ENCODE measurements around the gene SHISA4.
"Not testable (repeated sequence)": the region's sequence is repeated elsewhere in the genome, so short reads cannot be mapped to it uniquely, and the experiment has no call there.

Gene SHISA4

DNA sequence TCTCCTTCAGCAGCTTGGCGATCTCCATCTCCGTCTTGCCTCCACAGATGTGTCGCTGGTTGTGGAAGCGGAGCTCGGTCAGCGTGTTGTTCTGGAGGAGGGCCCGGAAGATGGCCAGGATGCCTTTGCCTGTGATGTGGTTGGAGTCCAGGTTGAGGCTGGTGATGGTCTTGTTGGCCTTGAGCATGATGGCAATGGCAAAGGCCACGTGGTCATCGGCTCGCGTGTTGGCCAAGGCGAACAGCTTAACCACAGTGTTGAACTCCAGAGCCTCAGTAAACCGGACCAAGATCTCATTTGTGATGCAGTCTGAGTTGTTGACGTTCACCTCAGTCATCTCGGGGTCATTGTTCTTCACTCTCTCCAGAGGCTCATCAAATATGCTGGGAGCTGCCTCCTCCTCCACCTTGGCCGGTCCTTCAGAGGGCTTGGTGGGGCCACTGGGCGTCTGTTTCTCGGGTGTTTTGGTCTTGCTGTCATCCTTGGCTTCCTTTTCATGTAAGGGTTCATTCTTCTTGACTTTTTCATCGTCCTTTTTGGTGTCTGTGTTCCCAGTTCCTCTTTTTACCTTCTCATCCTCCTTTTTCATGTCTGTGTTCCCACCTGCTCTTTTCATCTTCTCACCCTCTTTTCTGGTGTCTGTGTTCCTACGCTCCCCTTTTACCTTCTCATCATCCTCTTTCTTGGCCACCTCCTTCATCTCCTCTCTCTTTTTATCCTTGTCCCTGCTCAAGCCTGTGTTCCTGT, 11.2 kb downstream of the SHISA4 start:
- no peak for DNase-seq

DNA sequence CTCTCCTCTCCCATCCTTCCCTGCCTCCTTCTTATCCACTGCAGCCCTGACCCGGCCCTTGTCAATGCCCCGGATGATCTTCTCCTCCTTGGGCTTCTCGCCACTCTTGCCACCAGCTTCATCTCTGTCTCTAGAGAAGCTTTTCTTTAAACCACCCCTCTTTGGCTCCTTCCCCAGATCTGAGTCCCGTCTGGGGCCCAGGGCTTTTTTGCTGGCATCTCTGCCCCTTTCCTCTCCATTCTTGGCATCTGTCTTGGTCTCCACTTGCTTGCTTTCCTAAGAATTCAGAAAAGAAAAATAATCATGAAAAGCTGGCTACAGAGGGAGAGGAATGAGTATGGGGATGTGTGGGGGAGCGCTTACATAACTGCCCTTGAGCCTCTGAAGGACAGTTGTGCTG, 11.8 kb downstream of the SHISA4 start:
- DNase-seq: no peak

DNA sequence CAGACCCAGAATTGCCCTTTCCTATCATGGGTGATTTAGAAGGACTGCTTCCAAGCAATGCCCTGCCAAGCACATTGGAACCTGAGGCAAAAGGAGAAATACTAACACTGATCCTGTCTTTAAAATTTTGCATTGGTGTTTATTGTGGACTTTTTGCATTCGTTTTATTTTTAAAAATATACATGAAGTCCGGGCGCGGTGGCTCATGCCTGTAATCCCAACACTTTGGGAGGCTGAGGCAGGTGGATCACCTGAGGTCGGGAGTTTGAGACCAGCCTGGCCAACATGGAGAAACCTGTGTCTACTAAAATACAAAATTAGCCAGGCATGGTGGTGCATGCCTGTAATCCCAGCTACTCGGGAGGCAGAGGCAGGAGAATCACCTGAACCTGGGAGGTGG, 12.3 kb downstream of the SHISA4 start:
- DNase-seq: not testable (repeated sequence)

DNA sequence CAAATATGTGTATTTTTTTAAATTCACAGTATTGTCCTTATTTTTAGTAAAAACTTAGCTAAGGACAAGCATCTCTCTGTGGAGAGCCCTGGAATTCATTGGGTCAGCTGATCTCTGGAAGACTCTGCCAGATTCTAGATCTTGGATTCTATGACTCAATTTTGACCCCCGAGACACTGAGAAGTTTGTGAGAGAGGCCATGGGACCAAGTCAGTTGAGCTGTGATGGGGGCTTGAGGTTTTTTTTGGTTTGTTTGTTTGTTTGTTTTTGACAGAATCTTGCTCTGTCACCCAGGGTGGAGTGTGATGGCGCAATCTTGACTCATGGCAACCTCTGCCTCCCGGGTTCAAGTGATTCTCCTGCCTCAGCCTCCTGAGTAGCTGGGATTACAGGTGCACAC, 13.5 kb downstream of the SHISA4 start:
- DNase-seq: no peak

DNA sequence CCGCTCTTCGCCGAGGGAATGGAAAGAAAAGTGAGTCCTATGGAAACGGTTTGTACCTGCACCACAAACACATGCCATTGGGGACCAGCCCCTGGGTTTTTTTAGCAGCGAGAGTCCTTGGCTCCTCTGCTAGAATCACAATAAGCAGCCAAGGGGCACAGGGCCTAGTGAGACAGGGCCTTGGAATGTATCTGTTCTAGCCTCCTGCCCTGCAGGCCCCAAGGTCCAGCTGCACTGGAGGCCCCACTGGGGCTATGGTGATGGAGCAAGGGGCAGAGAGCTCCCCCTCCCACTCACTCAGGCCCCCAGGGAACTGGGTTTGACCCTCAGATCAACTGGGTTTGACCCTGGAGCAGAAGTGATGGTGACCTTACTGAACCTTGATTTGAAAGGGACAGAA, 14.4 kb downstream of the SHISA4 start:
- no peak for DNase-seq

DNA sequence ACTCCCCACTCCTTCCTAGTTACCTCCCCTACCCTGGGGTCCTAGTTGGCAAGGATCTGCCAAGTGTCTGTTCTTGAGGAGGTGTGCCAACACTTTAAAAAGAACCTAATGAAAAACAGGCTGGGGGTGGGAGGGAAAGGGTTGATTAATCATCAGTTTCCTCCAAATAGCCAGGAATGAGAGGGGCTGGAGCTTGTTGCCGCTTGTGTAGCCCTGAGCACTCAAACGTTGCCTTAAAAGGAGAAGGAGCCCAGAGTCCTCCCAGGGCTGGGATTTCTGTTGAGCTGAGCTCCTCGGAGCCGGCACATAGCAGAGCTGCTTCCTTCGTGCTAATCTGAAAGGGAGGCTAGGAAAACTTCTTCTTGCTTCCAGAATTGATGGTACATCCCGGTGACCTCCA, 15.9 kb downstream of the SHISA4 start:
- DNase-seq: no peak

DNA sequence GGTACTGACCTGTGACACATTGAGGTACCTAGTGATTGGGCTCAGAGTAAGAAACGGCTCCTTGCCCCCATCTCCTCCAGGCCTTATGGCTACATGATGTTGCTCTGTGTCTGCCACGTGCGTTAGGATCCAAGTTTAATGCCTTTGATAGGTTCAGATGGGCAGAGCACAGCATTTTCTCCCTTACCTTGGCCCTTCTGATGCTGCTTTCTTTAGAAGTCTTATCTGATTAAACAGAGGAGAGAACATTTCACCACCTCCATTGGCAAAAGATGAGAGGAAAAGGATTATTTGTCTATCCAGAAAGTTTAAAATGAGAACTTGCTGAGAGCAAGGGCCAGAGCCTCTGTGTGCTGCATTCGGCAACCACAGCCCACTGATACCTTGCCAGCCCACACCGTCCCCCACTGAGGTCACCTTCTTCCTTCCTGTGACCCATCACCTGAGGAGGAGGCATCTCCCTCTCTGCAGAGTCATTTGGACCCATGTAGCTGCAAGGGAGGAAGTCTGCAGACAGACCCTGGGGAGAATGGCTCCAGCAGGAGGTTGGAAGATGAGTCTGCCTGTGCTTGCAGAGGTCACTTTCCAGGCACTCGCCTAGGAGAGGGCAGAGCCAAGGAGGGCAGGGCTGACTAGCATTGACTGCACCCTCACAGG, 16.7 kb downstream of the SHISA4 start:
- no peak for DNase-seq

DNA sequence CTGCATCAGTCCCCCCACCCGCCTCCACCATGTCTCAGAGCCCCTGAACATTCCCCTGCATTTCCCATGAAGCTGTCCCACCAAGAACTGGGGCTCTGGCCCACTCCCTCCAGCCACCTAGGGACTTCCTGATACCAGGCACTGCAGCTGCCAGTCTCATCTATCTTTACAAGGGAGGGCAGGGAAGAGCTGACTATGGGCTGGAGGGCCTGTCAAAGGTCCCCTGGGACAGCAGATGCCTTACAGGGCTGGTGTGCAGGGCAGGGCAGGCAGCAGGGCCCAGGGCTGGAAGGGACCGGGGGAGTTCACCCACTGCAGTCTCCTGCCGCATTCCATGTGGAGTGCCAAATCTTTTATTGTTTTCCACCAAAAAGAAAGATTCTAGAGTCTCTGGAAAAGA, 17.6 kb downstream of the SHISA4 start:
- DNase-seq: no peak

DNA sequence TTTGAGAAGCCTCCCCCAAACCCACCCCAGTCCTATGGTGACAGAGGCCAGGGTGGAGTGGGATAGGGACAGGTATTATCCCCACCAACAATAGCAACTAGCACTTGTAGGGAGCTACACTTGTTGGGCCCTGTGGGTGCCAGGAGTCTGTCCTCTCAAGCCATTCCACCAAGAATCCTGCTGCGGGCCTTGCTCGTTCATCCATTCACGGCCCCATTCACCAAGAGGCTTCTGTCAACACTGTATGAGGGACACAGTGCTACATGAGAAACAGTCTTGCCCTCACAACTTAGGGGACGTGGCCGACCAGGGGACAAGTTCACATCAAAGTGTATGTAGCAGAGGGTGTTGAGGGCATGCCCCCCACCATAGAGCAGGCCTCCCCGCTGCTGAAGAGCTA, 18.9 kb downstream of the SHISA4 start:
- no peak for DNase-seq

DNA sequence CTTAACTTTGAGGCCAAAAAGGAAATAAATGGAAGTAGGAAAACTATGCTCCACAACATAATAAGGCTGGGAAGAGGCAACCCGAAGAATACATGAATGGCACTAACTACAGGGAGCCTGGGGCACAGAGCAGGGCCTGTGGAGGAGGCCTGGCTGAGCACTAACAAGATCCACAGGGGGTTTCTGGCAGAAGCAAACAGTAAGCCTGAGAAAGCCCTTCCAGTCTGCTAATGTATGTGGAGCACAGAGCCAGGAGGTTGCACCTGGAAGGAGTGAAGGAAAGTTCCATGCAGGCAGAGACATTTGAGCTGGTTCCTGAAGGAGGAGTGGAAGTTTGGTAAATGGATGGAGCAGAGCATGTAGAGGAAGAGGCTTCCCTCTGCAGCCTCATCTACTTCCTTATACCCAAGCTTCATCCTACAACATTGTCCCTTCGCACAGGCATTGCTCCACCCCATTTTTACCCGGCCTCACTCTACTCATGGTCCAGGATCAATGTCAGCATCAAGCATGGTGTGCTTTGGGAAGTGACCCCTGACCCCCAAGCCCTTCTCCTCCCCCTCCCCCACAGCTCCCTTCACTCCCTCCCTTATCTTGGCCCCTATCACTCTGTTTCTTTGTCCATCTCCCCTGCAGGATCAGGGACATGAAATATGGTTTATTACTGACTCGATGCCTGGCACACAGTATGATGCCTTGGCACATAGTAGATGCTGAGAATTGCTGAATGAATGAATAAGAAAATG, 23.3 kb downstream of the SHISA4 start:
- DNase-seq: no peak

DNA sequence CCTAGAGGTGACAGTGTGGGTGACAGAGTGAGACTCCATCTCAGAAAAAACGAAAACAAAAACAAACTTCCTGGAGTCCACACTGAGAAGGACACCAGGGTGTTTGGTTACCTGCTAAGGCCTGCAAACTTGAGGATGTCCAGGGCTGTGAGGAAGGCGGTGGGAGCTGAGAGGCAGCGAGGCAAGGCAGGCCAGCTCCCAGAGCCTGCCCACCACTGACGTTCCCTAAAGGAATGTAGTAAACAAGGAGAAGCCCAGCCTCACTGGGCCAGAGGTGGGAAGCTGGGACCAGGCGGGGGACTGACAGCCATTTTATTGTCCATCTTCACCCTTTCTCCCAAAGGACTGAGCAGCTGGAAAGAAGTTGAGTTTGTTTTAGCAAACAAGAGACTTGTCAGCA, 24.1 kb downstream of the SHISA4 start:
- no peak for DNase-seq

DNA sequence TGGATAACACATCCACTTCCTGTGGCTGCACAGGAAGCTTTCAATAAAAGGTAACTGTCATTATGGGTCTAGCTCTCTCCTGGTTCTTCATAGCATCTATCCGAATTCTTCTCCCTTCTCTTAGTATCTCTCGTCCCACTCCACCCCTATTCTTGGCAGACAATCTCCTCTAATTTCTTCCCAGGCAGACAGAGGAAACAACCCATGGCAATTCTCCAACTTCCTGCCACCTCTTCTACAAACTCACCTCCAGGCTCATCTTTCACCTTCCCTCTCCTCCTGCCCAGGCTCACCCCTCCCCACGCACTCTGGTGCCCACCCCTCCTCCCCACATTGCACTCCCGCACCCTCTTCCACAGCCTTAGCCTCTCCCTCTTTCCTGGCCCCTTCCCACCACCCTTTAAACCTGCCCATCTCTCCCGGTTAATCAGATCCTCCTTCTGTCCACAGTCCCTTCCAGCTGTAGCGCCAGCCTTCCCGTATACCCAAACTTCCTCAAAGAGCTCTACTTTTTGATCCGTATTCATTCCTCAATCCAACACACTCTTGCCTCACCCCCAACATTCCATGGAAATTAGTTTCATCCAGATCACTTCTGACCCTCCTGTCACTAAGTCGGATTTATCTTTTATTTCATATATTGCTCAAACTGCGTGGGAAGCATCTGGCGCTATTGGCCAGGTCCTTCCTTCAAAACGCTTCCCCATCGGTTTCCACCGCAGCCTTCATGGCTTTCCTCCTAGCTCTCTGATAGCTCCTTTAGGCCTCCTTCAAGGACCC, 25.9 kb downstream of the SHISA4 start:
- no peak for DNase-seq

DNA sequence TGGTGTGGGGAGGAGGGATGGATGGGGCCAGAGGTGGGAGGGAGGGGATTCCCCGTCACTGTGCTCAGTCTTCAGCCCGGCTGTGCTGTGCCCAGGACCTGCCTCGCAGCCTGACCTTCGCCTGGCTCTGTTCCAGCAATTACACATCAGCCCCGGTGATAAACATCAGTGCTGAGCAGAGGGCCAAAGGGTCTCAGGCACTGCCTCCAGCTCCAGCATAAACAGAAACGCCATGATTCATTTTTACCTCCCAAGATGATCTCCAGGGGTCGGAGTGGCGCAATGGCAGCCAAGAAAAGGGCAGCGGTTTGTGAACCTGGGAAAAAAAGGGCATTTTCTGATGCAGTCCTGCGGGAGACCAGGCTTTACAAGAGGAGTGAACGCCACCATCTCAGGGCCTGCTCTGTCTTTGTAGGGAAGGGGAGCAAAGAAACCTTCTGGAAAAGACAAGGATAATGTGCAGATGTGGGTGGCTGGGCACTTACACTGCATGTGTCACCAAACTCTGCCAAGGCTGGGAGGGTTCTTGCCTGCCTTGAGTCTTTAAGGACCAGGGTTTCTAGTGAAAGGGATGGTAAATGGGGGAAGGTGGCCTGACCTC, 28.1 kb downstream of the SHISA4 start:
- no peak for DNase-seq

DNA sequence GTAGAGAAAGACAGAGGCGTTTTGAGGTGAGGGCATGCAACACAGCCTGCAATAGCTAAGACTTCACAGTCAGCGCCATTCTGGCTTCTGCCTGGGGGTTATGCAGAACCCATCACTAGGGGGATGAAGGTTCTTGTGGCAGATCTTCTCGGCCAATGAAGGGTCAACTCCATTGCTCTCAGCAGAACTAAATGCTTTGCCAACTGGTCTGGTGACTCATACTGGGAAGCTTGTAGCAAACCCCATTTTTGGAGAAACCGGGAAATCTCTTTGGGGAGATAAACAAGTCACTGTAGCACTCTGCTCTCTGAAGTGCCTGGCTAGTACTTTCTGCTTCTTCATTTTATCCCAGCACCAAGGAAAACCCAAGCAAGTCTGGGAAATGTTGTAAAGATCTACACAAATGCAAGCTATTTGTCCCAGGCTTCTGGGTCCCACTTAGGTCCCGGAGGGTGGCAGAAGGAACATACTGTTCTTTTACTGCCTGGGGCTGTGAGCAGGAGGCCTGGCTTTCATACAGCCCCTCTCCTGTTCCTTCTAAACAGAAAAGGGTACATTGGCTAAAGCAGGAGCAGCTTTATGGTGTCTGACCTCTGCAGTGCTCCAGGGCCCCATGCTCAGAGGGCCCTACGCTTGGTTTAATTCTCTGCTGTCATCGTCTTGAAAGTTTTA, 28.8 kb downstream of the SHISA4 start:
- no peak for DNase-seq

DNA sequence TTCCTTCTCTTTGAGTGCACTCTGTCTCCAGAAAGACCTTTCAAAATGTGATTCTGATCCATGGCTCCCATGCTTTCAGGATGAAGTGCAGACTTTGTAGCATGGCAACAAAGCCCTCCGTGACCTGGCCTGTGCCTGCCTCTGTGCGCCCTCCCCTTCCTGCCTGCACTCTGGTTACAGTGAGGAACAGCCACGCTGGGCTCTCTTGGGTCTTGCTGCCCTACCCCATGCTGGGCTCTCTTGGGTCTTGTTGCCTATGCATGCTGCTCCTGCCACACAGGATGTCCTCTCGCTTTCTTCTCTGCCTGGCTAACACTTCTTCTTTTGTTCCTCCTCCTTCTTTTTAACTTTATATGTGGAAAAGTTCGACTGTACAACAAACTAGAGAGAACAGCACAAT, 29.6 kb downstream of the SHISA4 start:
- DNase-seq: no peak

DNA sequence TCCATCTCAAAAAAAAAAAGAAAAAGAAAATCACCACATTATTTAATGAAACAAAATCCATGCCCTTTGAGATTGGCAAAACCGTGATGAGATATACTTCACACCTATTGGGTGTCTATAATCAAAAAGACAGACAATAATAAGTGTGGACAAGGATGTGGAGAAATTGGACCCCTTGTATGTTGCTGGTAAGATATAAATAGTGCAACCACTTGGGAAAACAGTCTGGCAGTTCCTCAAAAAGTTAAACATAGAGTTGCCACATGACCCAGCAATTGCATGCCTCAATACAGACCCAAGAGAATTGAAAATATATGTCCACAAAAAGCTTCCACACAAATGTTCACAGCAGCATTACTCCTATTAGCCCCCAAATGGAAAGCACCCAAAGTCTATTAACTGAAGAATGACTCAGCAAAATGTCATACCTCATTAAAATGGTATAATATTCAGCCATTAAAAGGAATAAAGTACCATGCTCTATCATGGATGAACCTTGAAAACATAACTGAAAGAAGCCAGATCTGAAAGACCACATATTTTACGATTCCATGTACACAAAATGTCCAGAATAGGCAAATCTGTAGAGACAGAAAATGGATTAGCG, 33.4 kb downstream of the SHISA4 start:
- DNase-seq: no peak

DNA sequence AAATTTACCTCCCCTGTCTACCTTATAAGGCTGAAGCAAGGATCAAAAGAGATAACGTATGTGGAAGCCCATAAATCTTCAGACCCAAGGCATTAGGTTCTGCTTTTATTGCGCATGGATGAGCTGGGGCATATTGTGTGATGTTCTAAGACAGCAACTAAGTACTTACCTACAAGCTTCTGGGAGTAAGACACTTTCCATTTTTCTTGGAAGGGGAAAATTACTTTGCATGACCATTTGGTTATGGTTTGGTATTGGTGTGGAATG, 36.5 kb downstream of the SHISA4 start:
- no peak for DNase-seq

DNA sequence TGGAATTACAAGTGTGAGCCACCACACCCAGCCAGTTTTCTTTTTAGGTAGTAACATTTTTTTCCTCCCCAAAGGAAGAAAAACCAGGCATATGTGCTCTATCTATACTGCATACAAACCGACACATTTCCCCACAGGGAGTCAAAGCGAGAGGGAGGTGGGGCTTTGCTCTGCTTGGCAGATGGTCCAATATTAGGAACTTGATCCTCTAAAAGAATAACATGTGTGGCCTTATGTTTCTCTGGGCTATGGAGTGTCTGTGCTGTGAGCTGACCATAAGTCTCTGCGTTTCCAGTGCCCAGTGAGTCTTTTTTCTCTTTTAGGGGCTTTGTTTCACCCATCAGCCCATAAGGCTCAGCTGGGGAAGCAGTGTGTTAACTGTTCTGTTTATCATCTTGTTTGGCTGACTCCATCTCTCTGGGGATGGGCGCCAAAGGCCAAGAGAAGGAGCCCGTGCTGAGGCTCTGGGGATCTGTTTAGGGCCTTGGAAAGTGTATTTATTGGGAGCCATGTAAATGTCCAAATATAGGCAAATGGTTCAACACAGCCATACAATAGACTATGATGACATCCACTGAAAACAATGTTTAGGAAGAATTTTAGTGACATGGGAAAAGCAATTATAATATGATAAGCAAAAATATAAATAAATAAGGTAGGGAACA, 37.4 kb downstream of the SHISA4 start:
- DNase-seq: no peak

DNA sequence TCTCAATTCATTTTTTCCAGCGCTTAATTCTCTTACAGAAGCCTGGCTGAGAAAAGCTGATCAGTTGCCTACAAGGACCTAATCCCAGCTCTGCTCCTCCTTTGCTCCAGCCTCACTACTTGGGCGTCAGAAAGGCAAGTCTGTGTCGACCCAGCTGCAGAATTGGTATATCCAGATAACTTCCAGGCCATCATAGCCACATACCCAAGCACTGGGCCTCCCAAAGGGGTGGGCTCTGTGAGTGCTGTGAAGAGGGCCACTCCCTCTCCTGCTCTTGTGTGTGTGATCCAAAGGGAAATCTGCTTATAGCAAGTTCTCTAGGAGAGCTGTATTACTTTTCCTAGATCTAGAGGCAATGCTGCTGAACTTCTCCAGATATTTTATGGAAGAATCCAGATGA, 39.6 kb downstream of the SHISA4 start:
- DNase-seq: no peak

DNA sequence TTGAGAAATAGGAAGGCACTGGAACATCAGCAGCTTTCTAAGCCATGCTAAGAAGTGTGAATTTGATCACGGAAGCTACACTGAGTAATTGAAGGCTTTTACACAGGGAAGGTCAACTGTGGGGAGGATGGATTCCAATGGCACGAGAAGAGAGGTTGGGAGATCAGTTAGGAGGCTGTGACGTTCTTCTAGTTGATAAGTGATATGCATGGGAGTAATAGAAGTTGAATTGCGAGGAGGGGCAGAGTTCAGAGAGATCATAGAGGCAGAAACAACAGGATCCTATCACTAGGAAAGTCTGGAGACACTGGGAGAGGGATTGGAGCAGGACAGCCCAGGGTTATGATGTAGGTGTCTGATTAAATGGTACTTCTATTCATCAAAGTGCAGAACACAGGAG, 41.4 kb downstream of the SHISA4 start:
- no peak for DNase-seq

DNA sequence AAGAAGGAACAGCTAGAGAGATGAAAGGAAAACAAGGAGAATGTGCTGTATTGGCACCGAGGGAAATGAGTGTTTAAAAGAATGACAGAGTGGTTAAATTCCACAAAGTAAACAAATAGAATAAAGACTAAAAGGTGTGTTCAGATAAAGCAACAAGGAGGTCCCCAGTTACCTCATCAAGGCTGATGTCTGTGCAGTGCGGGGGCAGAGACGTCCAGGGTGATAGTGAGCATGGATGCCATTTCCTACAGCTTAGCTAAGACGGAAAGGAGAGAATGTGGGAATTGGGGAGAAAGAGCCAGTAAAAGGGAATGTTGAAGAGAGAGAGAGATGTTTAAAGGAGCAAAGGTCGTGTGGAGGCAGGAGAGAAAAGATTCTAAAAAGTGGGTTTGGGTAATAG, 42.1 kb downstream of the SHISA4 start:
- DNase-seq: no peak

All from SW 1271 (cell line).